GM12878 (cell line): Measurements from ENCODE around the gene MAML2. TPM values are rescaled to one million over a fixed set of nuclear protein-coding genes. Genes with fewer than 3 reads are reported as not detected.

Experiments used
- ATAC-seq: fragments of 200-7000 bp; cut with Tn5 transposase; 3 replicates; pipeline ENCODE4 v1.9.1; 2020; ENCODE audit warnings: mild to moderate bottlenecking, moderate library complexity
- BruUV-seq: library from RNA; stranded (reverse); fragments of 400-500 nt; replicated peaks from 2 replicates; lab custom pipeline; 2021; lab: Mats Ljungman, UMichigan
- CTCF ChIA-PET: fragments of 300-600 bp; sonication (Branson Sonifier 250); formaldehyde crosslinking; extraction: SDS; loops from one replicate; lab custom pipeline; 2021; ENCODE audit warnings: inconsistent platforms; lab: Yijun Ruan, JAX
- POLR2A ChIA-PET: fragments of 350-600 bp; formaldehyde crosslinking; extraction: SDS; loops from one replicate; lab custom pipeline; 2021; ENCODE audit warnings: inconsistent platforms; lab: Charles Lee
- RAD21 ChIA-PET: fragments of 300-600 bp; sonication (Branson Sonifier 250); formaldehyde crosslinking; loops from one replicate; lab custom pipeline; 2023; ENCODE audit warnings: antibody characterized with exemption; ENCODE audit not compliant: unreplicated experiment; lab: Charles Lee
- SMC1A ChIA-PET: fragments of 300-600 bp; sonication (Branson Sonifier 250); formaldehyde crosslinking; loops from one replicate; lab custom pipeline; 2023; ENCODE audit not compliant: unreplicated experiment, uncharacterized antibody; lab: Charles Lee
- DNase-seq: peaks from one replicate; pipeline ENCODE4 v3.0.0-alpha.2; 2011; ENCODE audit warnings: low read depth, low spot score
- FAIRE-seq: peaks from 3 replicates; lab custom pipeline; 2011; peaks lifted over from hg19 to GRCh38; lab: Jason Lieb, UNC
- H2AFZ ChIP-seq: 2 replicates; pipeline ENCODE4 v1.6.0; 2011; ENCODE audit warnings: low read depth, low read length, control low read depth; ENCODE audit not compliant: control insufficient read depth
- H3K27ac ChIP-seq: 2 replicates; pipeline ENCODE4 v1.5.1; 2011; ENCODE audit warnings: control low read depth; ENCODE audit not compliant: control insufficient read depth, insufficient read depth
- H3K27me3 ChIP-seq, 2 experiments: replicated peaks in 1 of 2; 2 replicates each; pipeline versions ENCODE4 v1.6.0 to v1.6.1; 2011; ENCODE audit warnings: low read length in 1 of 2; ENCODE audit not compliant: control insufficient read depth in 2 of 2, insufficient read depth in 2 of 2
- H3K36me3 ChIP-seq, 2 experiments: 2 replicates each; pipeline ENCODE4 v1.5.1; 2011; ENCODE audit warnings: low read length in 1 of 2; ENCODE audit not compliant: control insufficient read depth in 2 of 2, insufficient read depth in 2 of 2
- H3K4me1 ChIP-seq: 2 replicates; pipeline ENCODE4 v1.6.1; 2011; ENCODE audit warnings: mild to moderate bottlenecking, low read length, moderate library complexity, mixed read lengths; ENCODE audit not compliant: control insufficient read depth, insufficient read depth
- H3K4me2 ChIP-seq: 2 replicates; pipeline ENCODE4 v1.6.0; 2011; ENCODE audit warnings: control low read depth; ENCODE audit not compliant: control insufficient read depth, insufficient read depth
- H3K4me3 ChIP-seq: fragments of 200-600 bp; sonication (generic); 2 replicates; pipeline ENCODE4 v1.5.1; 2016
- H3K79me2 ChIP-seq: 2 replicates; pipeline ENCODE4 v1.6.0; 2011; ENCODE audit warnings: low read length; ENCODE audit not compliant: control insufficient read depth, insufficient read depth
- H3K9ac ChIP-seq: 2 replicates; pipeline ENCODE4 v1.8.0; 2011; ENCODE audit warnings: low read length, control low read depth, mixed read lengths; ENCODE audit not compliant: control insufficient read depth, insufficient read depth
- H3K9me3 ChIP-seq: replicated peaks from 3 replicates; pipeline ENCODE4 v1.5.1; 2011; ENCODE audit warnings: mild to moderate bottlenecking, low read length; ENCODE audit not compliant: control insufficient read depth, insufficient read depth
- H4K20me1 ChIP-seq: 2 replicates; pipeline ENCODE4 v1.6.0; 2011; ENCODE audit not compliant: control insufficient read depth, insufficient read depth
- BCL3 ChIP-seq: IDR thresholded peaks from 2 replicates; pipeline ENCODE4 v1.6.1; 2011; ENCODE audit warnings: borderline replicate concordance, low read depth, mild to moderate bottlenecking, moderate library complexity, low read length; ENCODE audit not compliant: insufficient read depth, poor library complexity, severe bottlenecking
- BMI1 ChIP-seq: fragments of 450-650 bp; IDR thresholded peaks from 2 replicates; pipeline ENCODE4 v1.6.1; 2016; ENCODE audit warnings: mild to moderate bottlenecking, moderate library complexity, borderline replicate concordance
- CHD4 ChIP-seq: fragments of 200-600 bp; sonication (generic); IDR thresholded peaks from 2 replicates; pipeline ENCODE4 v1.6.1; 2016; ENCODE audit warnings: mild to moderate bottlenecking
- E2F4 ChIP-seq: IDR thresholded peaks from 2 replicates; pipeline ENCODE4 v1.6.1; 2012; ENCODE audit warnings: low read depth, low read length, improper control_type of control experiment
- ETV6 ChIP-seq, 2 experiments: fragments of 450-650 bp in 1 of 2; IDR thresholded peaks in 1 of 2; conservative IDR thresholded peaks in 1 of 2; 2 replicates each; pipeline ENCODE4 v1.6.1; 2014; ENCODE audit warnings: antibody characterized with exemption in 1 of 2, borderline replicate concordance in 1 of 2, low read depth in 1 of 2, mild to moderate bottlenecking in 1 of 2, moderate library complexity in 1 of 2
- EZH2 ChIP-seq: IDR thresholded peaks from 2 replicates; pipeline ENCODE4 v1.6.1; 2012; ENCODE audit warnings: low read depth, mild to moderate bottlenecking, control low read depth, inconsistent platforms, low read length, borderline replicate concordance; ENCODE audit not compliant: control insufficient read depth
- HDGF ChIP-seq: fragments of 450-650 bp; IDR thresholded peaks from 2 replicates; pipeline ENCODE4 v1.6.1; 2016; ENCODE audit warnings: antibody characterized with exemption
- MTA2 ChIP-seq: fragments of 450-650 bp; IDR thresholded peaks from 2 replicates; pipeline ENCODE4 v1.6.1; 2016; ENCODE audit warnings: low read depth, mild to moderate bottlenecking, moderate library complexity
- NFIC ChIP-seq: IDR thresholded peaks from 2 replicates; pipeline ENCODE4 v1.6.1; 2012; ENCODE audit warnings: low read depth, mild to moderate bottlenecking, inconsistent platforms, low read length, moderate library complexity
- PAX8 ChIP-seq: fragments of 450-650 bp; IDR thresholded peaks from 2 replicates; pipeline ENCODE4 v1.6.1; 2017; ENCODE audit warnings: mild to moderate bottlenecking, moderate library complexity
- POLR2AphosphoS2 ChIP-seq: IDR thresholded peaks from 2 replicates; pipeline ENCODE4 v1.6.1; 2011; ENCODE audit warnings: low read depth, mild to moderate bottlenecking, low read length, improper control_type of control experiment, moderate library complexity
- RFX5 ChIP-seq: IDR thresholded peaks from 2 replicates; pipeline ENCODE4 v1.6.1; 2011; ENCODE audit warnings: low read depth, low read length, improper control_type of control experiment
- SREBF1 ChIP-seq: IDR thresholded peaks from 2 replicates; pipeline ENCODE4 v1.6.1; 2012; ENCODE audit warnings: mild to moderate bottlenecking, low read length
- USF1 ChIP-seq: IDR thresholded peaks from 2 replicates; pipeline ENCODE4 v1.6.1; 2011; ENCODE audit warnings: borderline replicate concordance, low read depth, mild to moderate bottlenecking, moderate library complexity, mixed read lengths, low read length; ENCODE audit not compliant: insufficient read depth; ENCODE audit errors: extremely low read length
- ZZZ3 ChIP-seq: IDR thresholded peaks from 2 replicates; pipeline ENCODE4 v1.6.1; 2011; ENCODE audit warnings: low read depth; ENCODE audit not compliant: control insufficient read depth, insufficient read length
- in situ Hi-C: fragments of 300-500 bp; cut with MboI; formaldehyde crosslinking; loops from 9 replicates; pipeline ENCODE4 v1.14.3; 2018; ENCODE audit warnings: mixed read lengths
- intact Hi-C: fragments of 100-400 bp; cut with micrococcal nuclease; formaldehyde crosslinking; loops from one replicate; pipeline ENCODE4 v1.14.2; 2022; ENCODE audit not compliant: unreplicated experiment
- polyA plus RNA-seq, 11 experiments: library from polyadenylated mRNA; depleted of rRNA in 4 of 11; unstranded in 6 of 11; stranded (reverse) in 5 of 11; fragments of >200 nt; fragmentation: Nextera tagmentation in 4 of 11; fragmentation: Illumina TruSeq in 1 of 11; extraction: Ambion mirVana in 4 of 11; extraction: Trizol in 1 of 11; gene quantifications; 1 replicate in 1 of 11; 2 replicates in 10 of 11; pipeline versions ENCODE4 v1.2.1 to v1.2.3, GENCODE V29; 2011 to 2016; ENCODE audit warnings: inconsistent platforms in 2 of 11, missing spikeins in 2 of 11, low read depth in 1 of 11
- total RNA-seq, 4 experiments: library from RNA; depleted of rRNA in 3 of 4; stranded (reverse); fragments of >200 nt in 3 of 4; fragmentation: Illumina TruSeq in 1 of 4; extraction: Trizol in 1 of 4; gene quantifications; 2 replicates each; pipeline versions ENCODE4 v1.2.1 to v1.2.3, GENCODE V29; 2013 to 2021

The MAML2 gene
- total and polyA plus RNA-seq, 10 of the 15 experiments (the other 5 are each of a cell fraction or from before 2014, with no cell fraction given) = 2.5 to 15.1 (median 12.0) TPM

GRCh38 chr11:96006037-96006436, 337.0 kb downstream of the MAML2 start:
- no peaks in the 10 kb centered on the region; the same call in 1 of the 2 replicates for H3K79me2 ChIP-seq
- H3K4me3 ChIP-seq = no peak overlapping the region
- ChIA-PET RAD21 (no interaction called here), POLR2A (no interaction called here), CTCF (interaction anchor here (0.9 kb wide), 1 partner anchor 336 kb away, joined by 3 read pairs; no protein-coding TSS in a partner anchor)
- no peak overlapping the region for H2AFZ ChIP-seq
- no peak for FAIRE-seq
- no peak overlapping the region for H3K27ac ChIP-seq
- no peak overlapping the region for H3K4me2 ChIP-seq
- H3K27me3 ChIP-seq = no peaks in the 10 kb centered on the region
- intact Hi-C loops (no loop called here), in situ Hi-C loops (no loop called here)
- BruUV-seq = no TSS peak
- peaks cover under 1% of the 10 kb centered on the region; the same call in 1 of the 2 replicates for H3K4me1 ChIP-seq
- no peaks in the 10 kb centered on the region; a peak in 1 of 4 replicates for H3K36me3 ChIP-seq
- TF ChIP-seq BCL3 = no peak
- TF ChIP-seq CHD4 = no peak
- no peak for TF ChIP-seq NFIC
- no peak for TF ChIP-seq MTA2
- no peak for TF ChIP-seq ETV6 (conservative IDR thresholded peaks at IDR 0.05 in 1 of 2, IDR thresholded peaks at IDR 0.05 in 1 of 2; ENCODE audit: borderline replicate concordance in 1 of 2, low read depth in 1 of 2)
- no peak for TF ChIP-seq EZH2
- no peak for TF ChIP-seq SREBF1
- TF ChIP-seq USF1 = no peak
- no peak for TF ChIP-seq E2F4
- TF ChIP-seq HDGF = no peak
- no peak for TF ChIP-seq POLR2AphosphoS2
- no peak for TF ChIP-seq RFX5
- TF ChIP-seq ZZZ3 = no peak
- no peak for TF ChIP-seq PAX8
- TF ChIP-seq BMI1 = no peak
- TF ChIP-seq, all 136 proteins: peak for 0
- no peak for ATAC-seq
- Histone ChIP-seq H4K20me1 (no peaks in the 10 kb centered on the region), H3K9me3 (no peaks in the 10 kb centered on the region), H3K9ac (no peak overlapping the region)
- no peak for DNase-seq
- SMC1A ChIA-PET = no interaction called here
